ENCODE data around the gene DBN1.
A peak's percentile ranks its signal among the peaks of the same experiment; 100 is the strongest.

Gene DBN1

GRCh38 chr5:177473443-177474001 lies at the start of gene DBN1:
TSS of gene DBN1 (minus strand) at chr5:177473634. CDS start at chr5:177473521, 113 bp downstream.
- DNase-seq (ENCODE audit: low spot score), result no peak

DNA sequence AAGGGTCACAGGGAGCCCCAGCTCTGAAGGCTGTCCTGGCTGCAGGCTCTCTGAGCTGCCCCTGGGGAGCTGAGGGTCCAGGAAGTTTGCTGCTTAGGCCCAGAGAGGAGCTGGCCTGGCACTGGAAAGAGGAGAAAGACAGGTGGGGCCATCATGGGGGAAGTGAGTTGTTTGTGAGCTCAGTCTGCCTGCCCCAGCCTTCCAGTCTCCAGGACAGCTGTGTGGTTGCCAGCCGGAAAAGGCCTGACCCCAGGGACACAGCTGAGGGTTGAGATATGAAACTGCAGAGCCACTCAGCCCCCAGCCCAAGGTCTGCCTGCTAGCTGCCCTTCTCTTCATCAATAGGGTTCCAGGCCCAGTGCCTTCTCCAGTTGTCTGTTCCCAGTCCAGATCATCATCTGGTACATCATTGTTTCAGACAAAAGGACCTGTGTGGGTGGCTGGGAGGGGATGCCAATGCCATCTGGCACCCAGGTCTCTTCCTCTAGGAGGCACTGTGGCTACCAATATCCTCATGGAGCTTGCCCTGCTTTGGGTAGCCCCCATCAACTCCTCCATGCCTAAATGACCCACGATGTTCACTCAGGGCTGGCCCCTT lies 47.6 kb upstream of the DBN1 start:
- no peak for DNase-seq (ENCODE audit: low spot score)

GRCh38 chr5:177520271-177520670 lies 46.8 kb upstream of the DBN1 start:
- DNase-seq (ENCODE audit: low spot score), result no peak

DNA sequence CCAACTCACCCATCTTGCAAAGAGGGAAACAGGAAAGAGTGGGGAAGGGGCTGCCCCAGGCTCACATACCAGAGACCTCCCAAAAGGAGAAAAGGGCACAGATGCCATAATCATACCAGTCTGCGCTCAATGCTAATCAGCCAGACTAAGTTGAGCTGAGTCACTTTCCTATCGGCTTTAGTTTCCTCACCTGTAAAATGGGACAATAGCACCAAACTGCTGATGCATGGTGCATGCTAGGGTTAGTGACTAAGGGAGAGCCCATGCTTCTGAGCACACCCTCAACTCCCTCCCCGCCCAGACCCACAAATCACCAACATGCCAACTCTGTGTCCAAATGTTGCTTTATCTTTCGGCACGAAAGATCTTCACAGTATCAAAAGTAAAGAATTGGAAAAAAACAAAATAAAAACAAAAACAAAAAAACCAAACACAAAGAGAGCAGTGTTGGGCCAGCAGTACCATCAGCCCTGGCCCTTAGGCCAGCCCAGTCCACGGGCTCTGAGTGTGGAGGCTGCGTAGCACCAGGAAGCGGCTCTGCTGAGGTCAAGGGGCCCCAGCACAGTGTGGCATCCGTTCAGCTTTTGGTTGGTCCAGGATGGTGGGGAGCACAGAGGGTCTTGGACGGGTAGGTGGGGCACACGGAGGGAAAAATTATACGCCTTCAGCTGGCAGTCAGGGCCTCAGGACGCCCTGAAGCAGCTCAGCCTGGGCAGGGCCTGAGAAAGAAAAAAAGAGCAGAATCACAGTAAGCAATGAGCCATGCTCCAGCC lies 46.2 kb upstream of the DBN1 start:
- no peak for DNase-seq (ENCODE audit: low spot score)

- peak; percentile 99 for DNase-seq (ENCODE audit: low spot score)
These were observed 43.5 kb upstream of the DBN1 start, which contains the start of gene DDX41 for GRCh38 chr5:177516601-177517568. TSS of gene DDX41 (minus strand) at chr5:177516961. CDS start at chr5:177516945, 16 bp downstream.

DNA sequence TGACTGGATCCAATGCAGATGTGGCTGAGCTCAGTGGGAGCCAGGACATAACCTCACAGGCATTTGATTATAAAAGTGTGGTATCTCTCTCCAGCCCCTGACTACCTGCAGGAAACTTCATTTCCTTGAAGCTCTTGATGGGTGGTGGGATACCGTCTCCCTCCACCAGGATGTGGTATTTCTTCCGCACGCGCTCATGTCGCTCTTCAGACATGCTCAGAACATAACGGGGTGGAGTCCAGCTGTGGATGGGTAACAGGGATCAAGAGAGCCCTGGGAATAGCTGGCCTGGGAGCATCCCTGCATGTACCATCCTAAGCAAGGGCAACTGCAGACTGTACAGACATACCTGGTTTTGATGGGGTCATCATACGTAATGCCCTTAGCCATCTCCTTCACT lies 42.1 kb upstream of the DBN1 start:
- DNase-seq (ENCODE audit: low spot score), result no peak

- no peak for DNase-seq (ENCODE audit: low spot score)
These were observed 41.1 kb upstream of the DBN1 start for GRCh38 chr5:177514541-177514940.

DNA sequence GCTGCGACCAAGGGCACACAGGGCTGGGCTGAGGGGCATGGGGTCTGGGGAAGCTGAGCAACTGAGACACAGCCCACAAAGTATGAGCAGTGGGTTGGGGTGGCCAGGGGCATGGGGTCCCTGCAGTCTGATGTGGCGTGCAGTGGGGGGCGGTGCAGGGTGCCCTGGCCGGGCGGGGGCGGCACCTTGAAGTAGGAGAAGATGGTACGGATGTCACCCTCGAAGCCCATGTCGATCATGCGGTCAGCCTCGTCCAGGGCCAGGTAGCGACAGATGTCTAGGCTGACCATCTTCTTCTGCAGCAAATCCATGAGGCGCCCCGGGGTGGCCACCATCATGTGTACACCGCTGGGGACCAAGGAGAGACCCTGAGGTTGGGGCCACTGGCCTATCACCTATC lies 40.1 kb upstream of the DBN1 start:
- DNase-seq (ENCODE audit: low spot score), result no peak

DNA sequence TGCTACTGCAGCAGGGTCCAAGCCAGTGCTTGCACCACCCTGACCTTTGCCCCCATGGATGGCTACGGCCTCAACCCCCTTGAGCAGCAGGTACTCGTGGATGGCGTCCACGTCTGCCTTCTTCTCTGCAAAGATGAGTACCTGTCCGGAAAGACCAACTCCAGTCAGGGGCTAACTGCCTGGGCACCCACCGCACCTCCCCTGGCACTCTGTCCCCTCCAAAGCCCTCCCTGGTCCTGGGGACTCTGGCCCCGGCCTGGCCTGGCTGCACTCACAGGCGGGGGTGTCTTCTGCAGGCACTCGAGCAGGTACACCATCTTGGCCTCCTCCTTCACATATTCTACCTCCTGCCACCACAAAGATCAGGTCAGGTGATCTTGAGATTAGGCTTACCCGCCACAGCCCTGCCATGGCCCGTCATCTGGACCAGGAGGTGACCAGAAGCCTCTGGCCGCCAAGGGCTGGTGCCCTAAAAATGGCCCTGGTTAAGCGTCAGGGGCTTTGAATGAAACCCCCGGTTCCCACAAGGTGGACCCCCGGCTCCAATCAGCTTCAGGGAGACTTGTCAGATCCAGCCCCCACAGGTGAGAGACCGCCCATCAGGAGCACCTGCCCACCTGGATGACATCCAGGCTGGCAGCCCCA lies 39.4 kb upstream of the DBN1 start:
- DNase-seq (ENCODE audit: low spot score), result no peak

- DNase-seq (ENCODE audit: low spot score), result no peak
These were observed 38.6 kb upstream of the DBN1 start for GRCh38 chr5:177511796-177512675.

- DNase-seq (ENCODE audit: low spot score), result no peak
These were observed 37.7 kb upstream of the DBN1 start for GRCh38 chr5:177511181-177511580.

DNA sequence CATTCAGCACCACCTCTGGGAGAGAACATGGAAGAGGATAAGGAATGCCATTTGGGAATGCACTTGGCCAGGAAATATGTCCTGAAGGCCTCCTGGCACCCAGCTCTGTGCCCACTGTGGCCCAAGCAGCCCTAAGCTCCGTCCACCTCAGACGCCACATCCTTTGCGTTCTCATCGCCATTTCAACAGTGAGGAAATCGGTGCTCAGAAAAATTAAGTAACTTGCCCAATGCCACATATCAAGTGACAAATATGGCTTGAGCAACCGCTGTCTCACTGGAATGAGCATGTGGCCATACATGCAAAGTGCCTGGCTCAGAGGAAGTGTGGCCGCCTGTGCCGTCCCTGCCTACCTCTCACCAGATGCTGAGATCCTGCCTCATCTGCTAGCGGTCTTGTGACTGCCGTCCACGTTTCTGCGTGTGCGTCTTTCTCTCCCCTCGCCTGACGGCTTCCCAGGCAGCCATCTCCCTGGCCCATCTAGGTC lies 37.2 kb upstream of the DBN1 start:
- no peak for DNase-seq (ENCODE audit: low spot score)

DNA sequence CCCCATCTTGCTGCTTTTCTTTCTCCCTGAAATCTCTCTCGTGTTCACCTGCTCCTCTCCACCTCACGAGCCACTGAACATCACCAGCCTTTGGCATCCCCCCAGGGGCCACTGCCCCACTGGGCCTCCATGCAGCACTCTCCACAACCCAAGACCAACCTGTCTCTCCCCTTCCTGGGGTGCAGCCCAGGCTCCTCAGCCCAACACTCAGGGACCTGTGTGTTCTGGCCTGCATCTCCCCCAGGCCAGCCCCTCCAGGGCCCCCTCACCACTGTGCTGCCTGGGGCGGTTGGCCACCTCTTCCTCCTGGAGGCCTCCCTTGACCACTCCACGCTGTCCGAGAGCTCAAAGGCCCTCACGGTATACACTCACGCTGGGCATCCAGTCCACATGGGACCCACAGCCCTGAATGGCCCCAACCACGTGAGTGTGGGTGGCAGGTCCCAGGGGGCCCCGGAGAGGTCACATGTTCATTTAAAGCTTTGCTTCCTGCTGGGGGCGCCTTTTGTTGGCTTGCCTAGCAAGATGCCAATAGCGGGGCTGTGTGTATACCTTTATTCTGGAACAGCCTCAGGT lies 36.6 kb upstream of the DBN1 start:
- no peak for DNase-seq (ENCODE audit: low spot score)

DNA sequence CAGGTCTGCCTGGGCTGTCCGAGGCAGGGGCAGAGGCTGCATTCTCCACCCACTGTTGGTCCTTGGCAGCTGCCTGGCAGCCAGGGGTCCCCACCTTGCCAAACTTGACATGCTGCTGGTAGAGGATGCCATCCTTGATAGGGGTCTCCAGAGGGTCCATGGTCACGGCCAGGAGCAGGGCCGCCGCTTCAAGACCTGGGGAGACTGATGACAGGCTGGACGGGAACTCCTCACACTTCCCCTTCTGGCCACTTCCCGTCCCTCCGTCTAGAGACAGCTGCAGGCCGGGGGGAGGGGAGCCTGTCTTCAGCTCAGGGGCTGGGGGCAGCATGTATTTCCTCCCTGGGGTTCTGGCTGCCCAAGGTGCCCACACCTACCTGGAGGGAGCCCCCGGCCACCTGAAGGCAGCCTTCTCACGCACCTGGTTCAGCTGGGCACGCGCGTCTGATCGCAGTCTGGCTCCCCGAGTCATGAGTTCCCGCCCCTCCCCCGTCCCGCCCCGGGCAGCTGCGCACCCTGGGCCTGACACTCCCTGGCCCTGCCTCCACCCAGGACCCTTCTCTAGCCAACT lies 36.0 kb upstream of the DBN1 start, which contains the start of gene DOK3:
TSS of gene DOK3 (minus strand) at position 446 of the 571 bp plus-strand sequence. CDS start at position 160, 286 bp downstream.
- DNase-seq (ENCODE audit: low spot score), result no peak

GRCh38 chr5:177508837-177509236 lies 35.4 kb upstream of the DBN1 start:
- DNase-seq (ENCODE audit: low spot score), result no peak

DNA sequence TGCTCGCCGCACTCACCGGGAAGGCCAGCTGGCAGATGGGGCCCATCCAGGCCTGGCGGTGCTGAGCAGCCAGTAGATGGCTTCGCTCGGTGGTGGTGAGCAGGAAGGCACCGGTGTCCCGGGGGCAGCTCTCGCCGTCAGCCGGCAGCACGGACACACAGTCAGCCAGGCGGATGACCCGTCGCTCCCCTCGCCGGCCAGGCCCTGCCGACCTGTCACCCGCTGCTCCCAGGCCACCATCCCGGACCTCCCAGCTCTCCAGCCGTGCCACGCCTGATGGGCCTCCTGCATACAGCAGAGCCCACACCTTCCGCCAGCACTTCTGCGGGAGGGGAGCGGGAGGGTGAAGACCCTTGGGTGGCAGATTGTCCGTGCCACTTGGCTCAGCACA lies 34.8 kb upstream of the DBN1 start:
- DNase-seq (ENCODE audit: low spot score), result no peak

DNA sequence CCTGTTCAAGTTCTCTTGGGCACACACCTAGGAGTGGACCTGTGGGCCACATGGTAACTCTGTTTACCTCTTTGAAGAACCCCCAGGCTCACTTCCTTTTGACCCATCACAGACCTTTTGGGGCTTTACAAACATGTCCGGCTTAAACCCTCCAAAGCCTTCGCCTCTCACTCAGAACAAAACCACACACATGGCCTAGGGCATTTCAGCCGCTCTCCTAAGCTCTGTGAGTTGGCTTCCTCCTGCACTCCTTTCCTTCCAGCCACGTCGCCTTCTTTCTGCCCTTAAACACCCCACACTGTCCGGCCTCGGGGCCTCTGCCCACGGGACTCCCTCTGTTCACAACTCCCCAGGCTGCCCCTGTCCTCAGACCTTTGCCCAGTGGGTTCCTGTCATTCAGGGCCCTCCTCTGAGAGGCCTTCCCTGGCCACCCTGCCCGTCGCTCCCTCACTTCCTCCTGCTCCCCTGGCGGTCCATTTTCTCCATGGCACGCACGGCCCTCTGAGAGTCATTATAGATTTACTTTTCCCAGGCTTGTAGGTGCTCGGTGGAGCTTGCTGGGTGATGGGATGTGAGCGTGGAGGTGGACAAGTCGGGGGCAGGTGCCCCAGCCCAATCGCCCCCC lies 34.3 kb upstream of the DBN1 start:
- DNase-seq (ENCODE audit: low spot score), result no peak

DNA sequence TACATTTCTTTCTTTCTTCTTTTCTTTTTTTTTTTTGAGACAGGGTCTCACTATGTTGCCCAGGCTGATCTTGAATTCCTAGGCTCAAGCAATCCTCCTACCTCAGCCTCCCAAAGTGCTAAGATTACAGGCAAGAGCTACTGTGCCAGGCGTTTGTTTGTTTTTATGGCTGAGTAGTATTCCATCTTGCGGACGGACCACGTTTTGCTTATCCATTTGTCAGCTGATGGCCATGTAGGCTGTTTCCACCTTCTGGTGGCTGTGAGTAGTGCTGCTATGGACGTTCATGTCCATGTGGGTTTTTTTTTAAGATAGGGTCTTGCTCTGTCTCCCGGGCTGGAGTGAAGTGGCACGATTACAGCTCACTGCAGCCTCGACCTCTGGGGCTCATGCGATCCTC lies 33.7 kb upstream of the DBN1 start:
- peak; percentile 31 for DNase-seq (ENCODE audit: low spot score)

DNA sequence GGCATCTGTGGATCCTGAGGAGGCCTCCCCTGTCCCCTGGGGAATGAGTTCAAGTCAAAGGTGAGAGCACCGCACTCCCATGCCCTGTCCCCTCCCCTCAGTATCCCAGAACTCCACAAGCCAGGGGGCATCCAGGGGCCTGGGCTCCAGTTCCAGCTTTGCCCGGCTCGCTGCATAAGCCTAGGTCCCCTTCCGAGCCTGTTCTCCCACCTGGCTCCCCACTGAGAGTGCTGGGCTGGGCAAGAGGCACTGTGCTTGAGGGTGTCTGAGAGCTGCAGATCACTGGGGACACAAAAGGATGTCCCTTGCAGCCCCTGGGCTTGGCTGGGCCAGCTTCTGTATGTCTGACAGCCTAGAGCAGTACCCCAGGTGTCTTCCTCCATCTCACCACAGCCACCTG lies 31.6 kb upstream of the DBN1 start:
- DNase-seq (ENCODE audit: low spot score), result no peak

Measured in cerebellar cortex (tissue), 1 donor.